Measurements from ENCODE around the gene SUPT3H.

GRCh38 chr6:45299096-45299581, 78.6 kb downstream of the SUPT3H start:
- no peak for TF ChIP-seq CTCF (IDR thresholded peaks at IDR 0.05)
- TF ChIP-seq EZH2 (IDR thresholded peaks at IDR 0.05; ENCODE audit: borderline replicate concordance, insufficient read depth, low read depth, low read length, poor library complexity, severe bottlenecking) = no peak

All from B cell (primary cell).